Activated effector memory CD4-positive, alpha-beta T cell treated with anti-CD3 and anti-CD28 coated beads, Interleukin-2, amount 50 U/mL, for 16 hours (primary cell): Measurements from ENCODE around the gene ANKH.

Experiments used
- DNase-seq: peaks from one replicate; pipeline ENCODE4 v3.0.0-alpha.2; 2020

Gene ANKH

GRCh38 chr5:14730881-14731280 lies 140.7 kb downstream of the ANKH start:
- DNase-seq: no peak

GRCh38 chr5:14730466-14730865 lies 141.1 kb downstream of the ANKH start:
- DNase-seq: no peak

GRCh38 chr5:14729448-14730385 lies 141.9 kb downstream of the ANKH start:
- no peak for DNase-seq

- DNase-seq: no peak
Observed at GRCh38 chr5:14728459-14728938, 143.1 kb downstream of the ANKH start.

- DNase-seq: no peak
Observed at GRCh38 chr5:14727928-14728458, 143.6 kb downstream of the ANKH start.

- DNase-seq: peak; percentile 91
Observed at GRCh38 chr5:14727428-14727865, 144.1 kb downstream of the ANKH start.

- DNase-seq: no peak
Observed at GRCh38 chr5:14726066-14726838, 145.3 kb downstream of the ANKH start.

GRCh38 chr5:14724633-14725032 lies 146.9 kb downstream of the ANKH start:
- no peak for DNase-seq

- DNase-seq: no peak
Observed at GRCh38 chr5:14723701-14724132, 147.9 kb downstream of the ANKH start.

GRCh38 chr5:14722923-14723322 lies 148.7 kb downstream of the ANKH start:
- no peak for DNase-seq

GRCh38 chr5:14721990-14722656 lies 149.5 kb downstream of the ANKH start:
- DNase-seq: no peak

GRCh38 chr5:14720236-14720923 lies 151.2 kb downstream of the ANKH start:
- no peak for DNase-seq

- no peak for DNase-seq
Observed at GRCh38 chr5:14718778-14719177, 152.8 kb downstream of the ANKH start.

GRCh38 chr5:14716755-14717752 lies 154.5 kb downstream of the ANKH start:
- DNase-seq: no peak

GRCh38 chr5:14715481-14715880 lies 156.1 kb downstream of the ANKH start:
- no peak for DNase-seq

GRCh38 chr5:14714706-14715105 lies 156.9 kb downstream of the ANKH start:
- no peak for DNase-seq

- no peak for DNase-seq
Observed at GRCh38 chr5:14713476-14714390, 157.8 kb downstream of the ANKH start.

- no peak for DNase-seq
Observed at GRCh38 chr5:14712666-14713065, 158.9 kb downstream of the ANKH start.

- no peak for DNase-seq
Observed at GRCh38 chr5:14712131-14712530, 159.4 kb downstream of the ANKH start.
